GM12875 (cell line): ENCODE results near the gene DOCK8.

Experiments
- H3K4me3 ChIP-seq: one replicate; pipeline ENCODE4 v1.5.1; 2011; ENCODE audit warnings: low read depth, low read length, control low read depth
- TF ChIP-seq, protein P1 (sequence below): IDR thresholded peaks from 2 replicates; pipeline ENCODE4 v1.5.1; 2011; ENCODE audit warnings: low read depth, mild to moderate bottlenecking, control low read depth, inconsistent platforms, low read length, moderate library complexity, borderline replicate concordance; ENCODE audit not compliant: insufficient read depth

Gene DOCK8

GRCh38 chr9:357560-357959 is 142.9 kb downstream of the DOCK8 start:
- TF ChIP-seq, protein P1, sequence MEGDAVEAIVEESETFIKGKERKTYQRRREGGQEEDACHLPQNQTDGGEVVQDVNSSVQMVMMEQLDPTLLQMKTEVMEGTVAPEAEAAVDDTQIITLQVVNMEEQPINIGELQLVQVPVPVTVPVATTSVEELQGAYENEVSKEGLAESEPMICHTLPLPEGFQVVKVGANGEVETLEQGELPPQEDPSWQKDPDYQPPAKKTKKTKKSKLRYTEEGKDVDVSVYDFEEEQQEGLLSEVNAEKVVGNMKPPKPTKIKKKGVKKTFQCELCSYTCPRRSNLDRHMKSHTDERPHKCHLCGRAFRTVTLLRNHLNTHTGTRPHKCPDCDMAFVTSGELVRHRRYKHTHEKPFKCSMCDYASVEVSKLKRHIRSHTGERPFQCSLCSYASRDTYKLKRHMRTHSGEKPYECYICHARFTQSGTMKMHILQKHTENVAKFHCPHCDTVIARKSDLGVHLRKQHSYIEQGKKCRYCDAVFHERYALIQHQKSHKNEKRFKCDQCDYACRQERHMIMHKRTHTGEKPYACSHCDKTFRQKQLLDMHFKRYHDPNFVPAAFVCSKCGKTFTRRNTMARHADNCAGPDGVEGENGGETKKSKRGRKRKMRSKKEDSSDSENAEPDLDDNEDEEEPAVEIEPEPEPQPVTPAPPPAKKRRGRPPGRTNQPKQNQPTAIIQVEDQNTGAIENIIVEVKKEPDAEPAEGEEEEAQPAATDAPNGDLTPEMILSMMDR: no peak

GRCh38 chr9:362561-363273 is 148.1 kb downstream of the DOCK8 start:
- TF ChIP-seq, protein P1: no peak
- H3K4me3 ChIP-seq: no peak overlapping the region

More at GRCh38 chr9:357560-357959, 142.9 kb downstream of the DOCK8 start:
- H3K4me3 ChIP-seq: no peak overlapping the region

GRCh38 chr9:363274-363612 is 148.6 kb downstream of the DOCK8 start:
- TF ChIP-seq, protein P1: no peak

DNA sequence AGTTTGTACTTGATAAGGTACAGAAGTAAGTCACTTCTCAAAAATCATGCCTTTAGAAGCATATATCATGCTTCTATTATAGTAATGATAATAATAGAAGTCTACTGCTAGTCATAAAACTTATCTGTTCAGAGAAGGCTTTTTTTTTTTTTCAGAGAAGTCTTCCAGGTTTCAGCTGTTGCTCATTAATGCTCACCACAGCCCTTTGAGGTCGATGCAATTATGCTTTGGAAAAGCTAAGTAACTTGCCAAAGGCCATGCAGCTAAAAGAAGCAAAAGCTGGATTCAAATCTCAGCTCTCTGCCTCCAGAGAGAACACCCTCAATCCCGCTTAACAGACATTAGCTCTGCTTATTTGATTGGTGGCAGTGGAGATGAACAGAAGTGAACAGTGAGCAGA is 150.8 kb downstream of the DOCK8 start:
- H3K4me3 ChIP-seq: no peak overlapping the region
- TF ChIP-seq, protein P1: no peak

More at GRCh38 chr9:363274-363612, 148.6 kb downstream of the DOCK8 start:
- no peak overlapping the region for H3K4me3 ChIP-seq

- no peak overlapping the region for H3K4me3 ChIP-seq
- TF ChIP-seq, protein P1: no peak
Measured at GRCh38 chr9:366620-367019, 152.0 kb downstream of the DOCK8 start.

GRCh38 chr9:370086-370485 is 155.4 kb downstream of the DOCK8 start:
- H3K4me3 ChIP-seq: no peak overlapping the region
- TF ChIP-seq, protein P1: no peak

GRCh38 chr9:371349-371748 is 156.7 kb downstream of the DOCK8 start:
- H3K4me3 ChIP-seq: no peak overlapping the region
- TF ChIP-seq, protein P1: no peak
